HG03025 (cell line): ENCODE data around the gene LRRTM1.

Source experiments
- ATAC-seq: cut with Tn5 transposase; IDR thresholded peaks from one replicate; pipeline ENCODE4 v1.9.1; 2021; ENCODE audit warnings: mild to moderate bottlenecking, moderate library complexity; ENCODE audit not compliant: unreplicated experiment, low FRiP score

The LRRTM1 gene

GRCh38 chr2:80303006-80303908 lies 1.3 kb downstream of the LRRTM1 start:
- no peak for ATAC-seq

GRCh38 chr2:80302314-80303005 lies 2.1 kb downstream of the LRRTM1 start:
- no peak for ATAC-seq

GRCh38 chr2:80302001-80302313 lies 2.6 kb downstream of the LRRTM1 start:
- ATAC-seq = no peak

GRCh38 chr2:80300954-80301353 lies 3.6 kb downstream of the LRRTM1 start:
- no peak for ATAC-seq

- no peak for ATAC-seq
Measured at GRCh38 chr2:80300346-80300745, 4.2 kb downstream of the LRRTM1 start.

GRCh38 chr2:80299661-80300060 lies 4.9 kb downstream of the LRRTM1 start:
- ATAC-seq = no peak

- ATAC-seq = no peak
Measured at GRCh38 chr2:80298954-80299353, 5.6 kb downstream of the LRRTM1 start.

- ATAC-seq = no peak
Measured at GRCh38 chr2:80293039-80293438, 11.5 kb downstream of the LRRTM1 start.

- ATAC-seq = no peak
Measured at GRCh38 chr2:80292474-80292873, 12.1 kb downstream of the LRRTM1 start.

GRCh38 chr2:80291656-80292055 lies 12.9 kb downstream of the LRRTM1 start:
- no peak for ATAC-seq

GRCh38 chr2:80288576-80288975 lies 16.0 kb downstream of the LRRTM1 start:
- ATAC-seq = no peak

GRCh38 chr2:80281049-80281448 lies 23.5 kb downstream of the LRRTM1 start:
- no peak for ATAC-seq

- ATAC-seq = no peak
Measured at GRCh38 chr2:80280598-80280997, 24.0 kb downstream of the LRRTM1 start.

GRCh38 chr2:80269806-80270205 lies 34.7 kb downstream of the LRRTM1 start:
- no peak for ATAC-seq

GRCh38 chr2:80266231-80266630 lies 38.3 kb downstream of the LRRTM1 start:
- no peak for ATAC-seq

GRCh38 chr2:80259292-80259691 lies 45.3 kb downstream of the LRRTM1 start:
- no peak for ATAC-seq

- no peak for ATAC-seq
Measured at GRCh38 chr2:80258793-80259192, 45.8 kb downstream of the LRRTM1 start.

GRCh38 chr2:80258341-80258740 lies 46.2 kb downstream of the LRRTM1 start:
- ATAC-seq = no peak

- no peak for ATAC-seq
Measured at GRCh38 chr2:80257450-80257849, 47.1 kb downstream of the LRRTM1 start.

- ATAC-seq = no peak
Measured at GRCh38 chr2:80256782-80257167, 47.8 kb downstream of the LRRTM1 start.

- no peak for ATAC-seq
Measured at GRCh38 chr2:80255918-80256781, 48.4 kb downstream of the LRRTM1 start.
